ENCODE measurements around the gene IL1RAPL2.
"Not testable (repeated sequence)": the region's sequence is repeated elsewhere in the genome, so short reads cannot be mapped to it uniquely, and the experiment has no call there.

The IL1RAPL2 gene

GRCh38 chrX:105028962-105029361 is 463.0 kb downstream of the IL1RAPL2 start:
- not testable (repeated sequence) for DNase-seq (ENCODE audit: low read depth)

GRCh38 chrX:105038672-105039328 is 472.8 kb downstream of the IL1RAPL2 start:
- DNase-seq (ENCODE audit: low read depth): no peak

GRCh38 chrX:105050921-105051320 is 484.9 kb downstream of the IL1RAPL2 start:
- DNase-seq (ENCODE audit: low read depth): no peak

- no peak for DNase-seq (ENCODE audit: low read depth)
Observed at GRCh38 chrX:105051364-105051763, 485.4 kb downstream of the IL1RAPL2 start.

GRCh38 chrX:105052926-105053325 is 486.9 kb downstream of the IL1RAPL2 start:
- DNase-seq (ENCODE audit: low read depth): no peak

- no peak for DNase-seq (ENCODE audit: low read depth)
Observed at GRCh38 chrX:105063743-105064142, 497.7 kb downstream of the IL1RAPL2 start.

- no peak for DNase-seq (ENCODE audit: low read depth)
Observed at GRCh38 chrX:105098201-105098600, 532.2 kb downstream of the IL1RAPL2 start.

GRCh38 chrX:105098812-105099211 is 532.8 kb downstream of the IL1RAPL2 start:
- no peak for DNase-seq (ENCODE audit: low read depth)

- DNase-seq (ENCODE audit: low read depth): no peak
Observed at GRCh38 chrX:105101378-105101777, 535.4 kb downstream of the IL1RAPL2 start.

- DNase-seq (ENCODE audit: low read depth): no peak
Observed at GRCh38 chrX:105109936-105110335, 543.9 kb downstream of the IL1RAPL2 start.

- DNase-seq (ENCODE audit: low read depth): no peak
Observed at GRCh38 chrX:105114554-105115130, 548.6 kb downstream of the IL1RAPL2 start.

GRCh38 chrX:105115596-105116320 is 549.8 kb downstream of the IL1RAPL2 start:
- not testable (repeated sequence) for DNase-seq (ENCODE audit: low read depth)

GRCh38 chrX:105116486-105116885 is 550.5 kb downstream of the IL1RAPL2 start:
- no peak for DNase-seq (ENCODE audit: low read depth)

- no peak for DNase-seq (ENCODE audit: low read depth)
Observed at GRCh38 chrX:105117621-105118020, 551.6 kb downstream of the IL1RAPL2 start.

GRCh38 chrX:105120463-105120862 is 554.5 kb downstream of the IL1RAPL2 start:
- no peak for DNase-seq (ENCODE audit: low read depth)

GRCh38 chrX:105121186-105121585 is 555.2 kb downstream of the IL1RAPL2 start:
- no peak for DNase-seq (ENCODE audit: low read depth)

- DNase-seq (ENCODE audit: low read depth): no peak
Observed at GRCh38 chrX:105126201-105126600, 560.2 kb downstream of the IL1RAPL2 start.

- no peak for DNase-seq (ENCODE audit: low read depth)
Observed at GRCh38 chrX:105134273-105134672, 568.3 kb downstream of the IL1RAPL2 start.

- no peak for DNase-seq (ENCODE audit: low read depth)
Observed at GRCh38 chrX:105136786-105137185, 570.8 kb downstream of the IL1RAPL2 start.

- DNase-seq (ENCODE audit: low read depth): no peak
Observed at GRCh38 chrX:105150036-105150435, 584.0 kb downstream of the IL1RAPL2 start.

GRCh38 chrX:105150557-105150956 is 584.6 kb downstream of the IL1RAPL2 start:
- DNase-seq (ENCODE audit: low read depth): no peak

GRCh38 chrX:105167233-105167632 is 601.2 kb downstream of the IL1RAPL2 start:
- no peak for DNase-seq (ENCODE audit: low read depth)

GRCh38 chrX:105168577-105168976 is 602.6 kb downstream of the IL1RAPL2 start:
- DNase-seq (ENCODE audit: low read depth): no peak

Measured in stromal cell of bone marrow (primary cell).